Epithelial cell of esophagus (primary cell): ENCODE measurements around the gene NR6A1.

ENCODE experiments used
- DNase-seq: peaks from one replicate; pipeline ENCODE4 v3.0.0; 2010; ENCODE audit warnings: low read depth
- H3K4me3 ChIP-seq: 2 replicates; pipeline ENCODE4 v1.5.1; 2011; ENCODE audit warnings: mild to moderate bottlenecking, low read length, control low read depth
- TF ChIP-seq, protein P1 (sequence below): IDR thresholded peaks from 2 replicates; pipeline ENCODE4 v1.5.1; 2011; ENCODE audit warnings: low read depth, mild to moderate bottlenecking, low read length, control low read depth, inconsistent platforms; ENCODE audit not compliant: insufficient read depth; ENCODE audit errors: missing control alignments

The NR6A1 gene

DNA sequence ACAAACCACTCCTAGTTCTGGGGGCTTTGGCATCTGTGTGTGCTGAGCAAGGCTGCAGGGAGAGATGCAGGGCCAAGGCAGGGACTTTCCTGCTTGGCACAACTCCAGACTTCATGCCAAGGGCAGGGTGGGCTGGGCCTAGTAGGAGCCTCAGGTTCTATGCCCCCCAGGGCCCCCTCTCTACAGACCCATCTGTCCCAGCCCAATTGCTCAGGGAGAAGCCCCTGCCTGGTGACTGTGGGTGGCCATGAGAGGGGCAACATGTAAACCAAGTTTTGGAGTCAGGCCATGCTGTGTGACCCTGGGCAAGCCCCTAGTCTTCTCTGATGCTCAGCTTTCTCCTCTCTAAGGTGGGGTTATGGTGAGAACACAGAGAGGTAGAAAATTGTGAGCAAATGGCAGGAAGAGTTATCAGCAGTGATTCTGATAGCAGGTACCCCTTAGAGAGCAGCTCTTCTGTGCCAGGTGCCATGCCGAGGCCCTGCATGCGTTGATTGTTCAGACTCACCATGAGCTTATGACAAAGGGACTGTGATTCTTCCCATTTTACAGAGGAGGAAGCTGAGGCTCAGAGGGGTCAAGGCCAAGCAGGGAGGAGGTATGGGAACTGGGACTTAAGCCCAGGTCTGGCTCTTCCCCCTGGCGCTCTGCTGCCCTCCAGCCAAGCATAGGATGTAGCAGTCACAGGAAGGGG lies 11.0 kb upstream of the NR6A1 start:
- H3K4me3 ChIP-seq, result no peak overlapping the region
- DNase-seq, result no peak
- TF ChIP-seq, protein P1, sequence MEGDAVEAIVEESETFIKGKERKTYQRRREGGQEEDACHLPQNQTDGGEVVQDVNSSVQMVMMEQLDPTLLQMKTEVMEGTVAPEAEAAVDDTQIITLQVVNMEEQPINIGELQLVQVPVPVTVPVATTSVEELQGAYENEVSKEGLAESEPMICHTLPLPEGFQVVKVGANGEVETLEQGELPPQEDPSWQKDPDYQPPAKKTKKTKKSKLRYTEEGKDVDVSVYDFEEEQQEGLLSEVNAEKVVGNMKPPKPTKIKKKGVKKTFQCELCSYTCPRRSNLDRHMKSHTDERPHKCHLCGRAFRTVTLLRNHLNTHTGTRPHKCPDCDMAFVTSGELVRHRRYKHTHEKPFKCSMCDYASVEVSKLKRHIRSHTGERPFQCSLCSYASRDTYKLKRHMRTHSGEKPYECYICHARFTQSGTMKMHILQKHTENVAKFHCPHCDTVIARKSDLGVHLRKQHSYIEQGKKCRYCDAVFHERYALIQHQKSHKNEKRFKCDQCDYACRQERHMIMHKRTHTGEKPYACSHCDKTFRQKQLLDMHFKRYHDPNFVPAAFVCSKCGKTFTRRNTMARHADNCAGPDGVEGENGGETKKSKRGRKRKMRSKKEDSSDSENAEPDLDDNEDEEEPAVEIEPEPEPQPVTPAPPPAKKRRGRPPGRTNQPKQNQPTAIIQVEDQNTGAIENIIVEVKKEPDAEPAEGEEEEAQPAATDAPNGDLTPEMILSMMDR, result no peak

DNA sequence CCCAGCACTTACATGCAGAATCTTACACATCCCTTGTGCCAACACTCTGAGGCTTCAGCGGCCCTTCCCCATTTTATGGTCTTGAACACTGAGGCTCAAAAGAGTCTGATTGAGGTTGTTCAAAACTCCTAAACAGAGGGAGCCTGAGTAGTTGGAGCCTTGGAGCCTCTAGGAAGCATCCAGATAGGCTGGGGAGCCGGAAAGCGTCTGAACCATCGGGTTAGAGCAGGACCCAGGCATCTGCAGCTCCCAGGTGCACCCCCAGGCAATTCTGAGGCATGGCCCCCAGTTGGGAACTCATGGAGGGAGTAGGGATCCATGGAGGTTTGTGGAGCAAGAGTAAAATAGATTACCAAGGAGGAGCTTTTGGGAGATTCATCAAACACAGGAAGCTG lies 9.6 kb upstream of the NR6A1 start:
- TF ChIP-seq, protein P1, result no peak
- no peak for DNase-seq
- H3K4me3 ChIP-seq, result no peak overlapping the region

DNA sequence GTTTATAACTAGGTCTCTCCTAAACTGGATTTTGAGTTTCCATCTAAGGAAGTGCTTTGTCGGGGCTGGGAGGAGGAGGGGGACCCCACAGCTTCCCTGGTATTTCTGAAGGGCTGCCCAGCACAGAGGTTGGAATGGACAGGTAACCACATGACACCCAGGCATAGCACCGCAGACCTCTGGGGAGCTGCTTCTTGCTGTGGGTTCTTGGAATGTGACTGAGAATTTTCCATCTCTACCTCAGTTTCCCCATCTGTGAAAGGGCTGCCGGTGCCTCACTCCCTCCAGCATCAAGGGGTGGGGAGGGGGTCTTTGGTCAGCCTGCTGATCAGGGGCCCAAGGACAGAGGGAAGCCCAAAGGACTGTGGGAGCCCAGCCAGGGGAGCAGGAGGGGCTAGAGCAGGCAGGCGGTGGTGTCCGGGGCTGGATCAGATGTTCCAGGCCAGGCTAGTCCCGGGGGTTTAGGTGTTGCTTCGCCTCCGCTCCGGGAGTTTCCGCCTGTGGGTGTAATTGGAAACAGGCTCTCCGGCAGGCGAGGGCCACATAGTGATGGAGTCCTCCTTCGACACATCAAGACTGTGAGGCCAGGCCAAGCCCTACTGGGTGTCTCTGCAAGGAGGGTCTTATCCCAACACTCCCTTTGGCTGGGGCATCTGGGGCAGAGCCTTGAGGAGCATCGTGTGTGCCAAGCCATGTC lies 9.1 kb upstream of the NR6A1 start:
- H3K4me3 ChIP-seq, result no peak overlapping the region
- TF ChIP-seq, protein P1, result no peak

DNA sequence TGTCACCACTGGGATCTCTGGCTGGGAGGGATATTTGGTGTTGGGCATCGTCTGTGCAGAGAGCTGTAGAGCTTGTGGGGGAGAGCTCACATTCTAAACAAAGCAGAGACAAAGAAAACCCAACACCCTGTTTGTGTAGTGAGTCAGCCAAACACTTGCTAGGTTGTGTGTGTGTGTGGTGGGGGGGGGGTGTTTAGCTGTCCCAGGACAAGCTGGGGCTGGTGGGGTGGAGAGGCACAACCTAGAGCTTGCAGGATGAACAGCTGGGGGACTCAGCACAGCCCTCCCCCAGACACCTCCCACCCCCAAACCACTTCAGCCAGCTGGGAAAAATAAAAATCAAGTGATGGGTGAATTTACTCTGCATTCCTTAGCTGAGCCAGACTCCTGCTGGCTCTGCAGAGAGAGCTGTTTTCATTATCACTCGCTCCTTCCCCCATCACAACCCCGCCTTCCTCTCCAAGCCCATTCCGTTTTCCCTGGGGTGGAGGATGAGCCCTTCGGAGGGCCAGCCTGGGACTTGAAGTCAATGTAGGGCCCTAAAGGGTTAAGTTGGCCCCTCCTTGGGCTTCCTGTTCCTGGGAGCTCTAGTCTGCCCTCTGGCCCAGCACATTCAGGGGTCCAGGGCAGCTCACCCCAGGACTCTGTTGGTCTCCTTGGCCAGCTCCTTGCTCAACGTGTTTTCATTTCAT lies 8.4 kb upstream of the NR6A1 start:
- TF ChIP-seq, protein P1, result no peak
- peak; percentile 89 for DNase-seq
- H3K4me3 ChIP-seq, result no peak overlapping the region

More for the DNA sequence above, 9.1 kb upstream of the NR6A1 start:
- no peak for DNase-seq

DNA sequence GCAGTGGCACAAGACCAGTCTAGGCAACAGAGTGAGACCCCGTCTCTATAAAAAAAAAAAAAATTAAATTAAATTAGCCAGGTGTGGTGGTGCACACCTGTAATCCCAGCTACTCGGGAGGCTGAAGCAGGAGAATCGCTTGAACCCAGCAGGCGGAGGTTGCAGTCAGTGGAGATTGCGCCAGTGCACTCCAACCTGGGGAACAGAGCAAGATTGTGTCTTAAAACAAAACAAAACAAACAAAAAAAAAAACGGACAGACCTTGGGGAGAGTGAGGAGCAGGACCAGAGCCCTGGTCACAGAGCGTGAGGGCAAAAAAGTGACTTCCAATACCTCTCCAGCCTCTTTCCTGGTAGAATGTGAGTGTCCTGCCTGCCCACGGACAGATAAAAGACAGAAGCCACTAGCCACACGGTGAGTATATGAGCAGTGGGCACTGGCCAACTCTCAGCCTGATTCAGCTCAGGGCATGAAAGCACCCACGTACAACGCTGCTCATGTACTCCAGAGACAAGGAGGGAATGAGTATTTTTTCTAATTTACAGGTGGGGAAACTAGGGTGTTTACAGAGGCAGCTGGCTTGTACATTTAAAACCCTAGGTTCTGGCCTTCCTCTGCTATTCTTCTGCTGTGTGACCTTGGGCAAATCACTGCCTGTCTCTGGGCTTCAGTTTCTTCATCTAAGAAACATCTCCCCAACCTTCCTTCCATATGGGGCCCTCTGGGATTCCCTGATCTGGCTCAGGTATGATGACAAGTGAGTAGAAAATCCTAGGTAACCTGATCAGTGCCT lies 7.7 kb upstream of the NR6A1 start:
- DNase-seq, result no peak

More for the DNA sequence above, 7.7 kb upstream of the NR6A1 start:
- TF ChIP-seq, protein P1, result no peak
- no peak overlapping the region for H3K4me3 ChIP-seq
